Thyroid gland (tissue), 4 donors: ENCODE measurements around the gene MTCH1. TPM values are rescaled to one million over a fixed set of nuclear protein-coding genes. Genes with fewer than 3 reads are reported as not detected.

Experiments
- DNase-seq, 2 donors: peaks; one replicate each; pipeline ENCODE4 v3.0.0-alpha.2; 2019
- H3K27ac ChIP-seq, 3 donors: fragments of 200-600 bp; sonication (generic); 1 replicate in 2 of 3; 2 replicates in 1 of 3; pipeline ENCODE4 v1.5.1; 2016 to 2019; ENCODE audit warnings: mild to moderate bottlenecking in 1 of 3, moderate library complexity in 1 of 3
- H3K27me3 ChIP-seq: fragments of 200-600 bp; sonication (generic); one replicate; pipeline ENCODE4 v1.5.1; 2019
- H3K36me3 ChIP-seq, 2 donors: fragments of 200-600 bp; sonication (generic); one replicate each; pipeline ENCODE4 v1.5.1; 2016 to 2019
- H3K4me1 ChIP-seq, 2 donors: fragments of 200-600 bp; sonication (generic); one replicate each; pipeline ENCODE4 v1.5.1; 2017 to 2019
- H3K4me3 ChIP-seq, 3 donors: fragments of 200-600 bp; sonication (generic); replicated peaks in 1 of 3; 1 replicate in 2 of 3; 2 replicates in 1 of 3; pipeline ENCODE4 v1.5.1; 2016; ENCODE audit warnings: mild to moderate bottlenecking in 1 of 3
- H3K9me3 ChIP-seq: fragments of 200-600 bp; sonication (generic); one replicate; pipeline ENCODE4 v1.5.1; 2017
- CTCF ChIP-seq, 6 experiments: fragments of 200-600 bp in 3 of 6; fragments of 450-650 bp in 3 of 6; sonication (generic) in 3 of 6; IDR thresholded peaks; one replicate each; pipeline ENCODE4 v1.5.1; 2016 to 2019; ENCODE audit warnings: antibody characterized with exemption in 6 of 6, mild to moderate bottlenecking in 2 of 6, inconsistent platforms in 1 of 6, moderate library complexity in 1 of 6
- POLR2A ChIP-seq, 2 donors: fragments of 450-650 bp; IDR thresholded peaks; one replicate each; pipeline ENCODE4 v1.6.1; 2017; ENCODE audit warnings: antibody characterized with exemption in 2 of 2, mild to moderate bottlenecking in 2 of 2, moderate library complexity in 1 of 2
- WGBS, 2 donors: methylation state at CpG; one replicate each; pipeline ENCODE4 v1.1.5; 2017; 5-methylcytosine and 5-hydroxymethylcytosine counted together
- intact Hi-C: fragments of 100-400 bp; cut with DNase I; formaldehyde crosslinking; loops from one replicate; pipeline ENCODE4 v1.15.1; 2023
- total RNA-seq, 4 donors: library from RNA; depleted of rRNA; stranded (reverse); fragments of >200 nt; gene quantifications; one replicate each; pipeline ENCODE4 v1.2.3, GENCODE V29; 2016

MTCH1 gene
- total RNA-seq, 4 donors from 2014 or later, result 571 to 1,096 (median 866) TPM

GRCh38 chr6:36979347-36979742 is 6.7 kb downstream of the MTCH1 start:
- Histone ChIP-seq H3K27me3 (no peaks in the 10 kb centered on the region), H3K36me3 (peaks cover 38 to 41% of the 10 kb centered on the region in 2 donors), H3K9me3 (no peaks in the 10 kb centered on the region), H3K4me1 (peaks cover 43 to 66% of the 10 kb centered on the region in 2 donors), H3K4me3 (no peak overlapping the region), H3K27ac (peak overlapping the region in 2 of 3 donors; percentile 67 to 83)
- 37 to 42% methylated on average over 4 of the region's 4 CpGs for WGBS, 2 donors
- intact Hi-C loops, result loop anchor here (5.0 kb wide), 1 partner anchor 33 kb away; no protein-coding TSS in a partner anchor
- DNase-seq, result peak; percentile 65 to 69
- peak in 4 of 6 experiments; percentile 42 to 78 (median 68) for TF ChIP-seq CTCF (IDR thresholded peaks at IDR 0.05)
- no peak for TF ChIP-seq POLR2A (IDR thresholded peaks at IDR 0.05)

- Histone ChIP-seq H3K27me3 (no peaks in the 10 kb centered on the region), H3K4me1 (peaks cover 43 to 64% of the 10 kb centered on the region in 2 donors), H3K27ac (peak overlapping the region in 2 of 3 donors; percentile 67 to 83), H3K4me3 (no peak overlapping the region), H3K9me3 (no peaks in the 10 kb centered on the region), H3K36me3 (peaks cover 45 to 48% of the 10 kb centered on the region in 2 donors)
- 86 to 88% methylated on average over 10 to 11 of the region's 11 CpGs for WGBS, 2 donors
- no peak for TF ChIP-seq CTCF (IDR thresholded peaks at IDR 0.05)
- TF ChIP-seq POLR2A (IDR thresholded peaks at IDR 0.05), result no peak
- intact Hi-C loops, result loop anchor here (5.0 kb wide), 1 partner anchor 34 kb away; no protein-coding TSS in a partner anchor
- no peak for DNase-seq
Measured at GRCh38 chr6:36978421-36979346, 7.3 kb downstream of the MTCH1 start.

- no peak overlapping the region for H3K4me3 ChIP-seq
- H3K36me3 ChIP-seq, result peaks cover 50 to 54% of the 10 kb centered on the region in 2 donors
- no peak for DNase-seq
- intact Hi-C loops, result loop anchor here (5.0 kb wide), 1 partner anchor 35 kb away; no protein-coding TSS in a partner anchor
- peaks cover 44 to 64% of the 10 kb centered on the region in 2 donors for H3K4me1 ChIP-seq
- H3K27ac ChIP-seq, result peak overlapping the region in 2 of 3 donors; percentile 42 to 83
- peak in 1 of 6 experiments; percentile 22 for TF ChIP-seq CTCF (IDR thresholded peaks at IDR 0.05)
- no peak for TF ChIP-seq POLR2A (IDR thresholded peaks at IDR 0.05)
- no peaks in the 10 kb centered on the region for H3K27me3 ChIP-seq
- 87 to 93% methylated on average over 6 to 14 of the region's 16 CpGs for WGBS, 2 donors
- no peaks in the 10 kb centered on the region for H3K9me3 ChIP-seq
Measured at GRCh38 chr6:36977470-36977941, 8.5 kb downstream of the MTCH1 start.

GRCh38 chr6:36976931-36977330 is 9.1 kb downstream of the MTCH1 start:
- Histone ChIP-seq H3K27ac (peak overlapping the region in 1 of 3 donors; percentile 39), H3K36me3 (peaks cover 50 to 60% of the 10 kb centered on the region in 2 donors), H3K9me3 (no peaks in the 10 kb centered on the region), H3K4me1 (peaks cover 44 to 64% of the 10 kb centered on the region in 2 donors), H3K27me3 (no peaks in the 10 kb centered on the region), H3K4me3 (no peak overlapping the region)
- intact Hi-C loops, result loop anchor here (5.0 kb wide), 1 partner anchor 35 kb away; no protein-coding TSS in a partner anchor
- no peak for TF ChIP-seq CTCF (IDR thresholded peaks at IDR 0.05)
- TF ChIP-seq POLR2A (IDR thresholded peaks at IDR 0.05), result no peak
- WGBS, 2 donors, result 92 to 93% methylated on average over 6 of the region's 6 CpGs
- DNase-seq, result no peak
